ENCODE results near the gene L3MBTL4. TPM values are rescaled to one million over a fixed set of nuclear protein-coding genes. Genes with fewer than 3 reads are reported as not detected.

The L3MBTL4 gene
- total RNA-seq, 4 donors from 2014 or later: 6.0 to 14.8 (median 10.0) TPM

GRCh38 chr18:5979971-5980457 lies 434.7 kb downstream of the L3MBTL4 start:
- no peak for TF ChIP-seq CTCF (IDR thresholded peaks at IDR 0.05; ENCODE audit: low read depth)

- TF ChIP-seq CTCF (IDR thresholded peaks at IDR 0.05; ENCODE audit: low read depth): no peak
These were observed 435.4 kb downstream of the L3MBTL4 start for GRCh38 chr18:5979176-5979888.

- TF ChIP-seq CTCF (IDR thresholded peaks at IDR 0.05; ENCODE audit: low read depth): no peak
These were observed 437.7 kb downstream of the L3MBTL4 start for GRCh38 chr18:5977022-5977421.

GRCh38 chr18:5975111-5976002 lies 439.4 kb downstream of the L3MBTL4 start:
- no peak for TF ChIP-seq CTCF (IDR thresholded peaks at IDR 0.05; ENCODE audit: low read depth)

- no peak for TF ChIP-seq CTCF (IDR thresholded peaks at IDR 0.05; ENCODE audit: low read depth)
These were observed 440.0 kb downstream of the L3MBTL4 start for GRCh38 chr18:5974696-5975095.

GRCh38 chr18:5973099-5973498 lies 441.6 kb downstream of the L3MBTL4 start:
- TF ChIP-seq CTCF (IDR thresholded peaks at IDR 0.05; ENCODE audit: low read depth): no peak

- no peak for TF ChIP-seq CTCF (IDR thresholded peaks at IDR 0.05; ENCODE audit: low read depth)
These were observed 442.4 kb downstream of the L3MBTL4 start for GRCh38 chr18:5972298-5972697.

All from subcutaneous adipose tissue (tissue), 4 donors.